OCI-LY7 (cell line): ENCODE measurements around the gene INPP5A. TPM values are rescaled to one million over a fixed set of nuclear protein-coding genes. Genes with fewer than 3 reads are reported as not detected.
A peak's percentile ranks its signal among the peaks of the same experiment; 100 is the strongest.

Experiments used
- BruUV-seq: library from RNA; stranded (reverse); fragments of 400-500 nt; replicated peaks from 2 replicates; lab custom pipeline; 2021; lab: Mats Ljungman, UMichigan
- CTCF ChIA-PET: fragments of 300-600 bp; sonication (Branson Sonifier 250); formaldehyde crosslinking; loops from one replicate; lab custom pipeline; 2022; ENCODE audit warnings: antibody characterized with exemption; ENCODE audit not compliant: unreplicated experiment; lab: Charles Lee
- POLR2A ChIA-PET: fragments of 300-600 bp; sonication (Branson Sonifier 250); formaldehyde crosslinking; loops from one replicate; lab custom pipeline; 2022; ENCODE audit warnings: antibody characterized with exemption; lab: Charles Lee
- DNase-seq: peaks from one replicate; pipeline ENCODE4 v3.0.0-alpha.2; 2015; ENCODE audit warnings: low spot score
- H2AFZ ChIP-seq: fragments of 200-600 bp; sonication (generic), shearing (Covaris generic); 2 replicates; pipeline ENCODE4 v1.6.1; 2014; ENCODE audit warnings: mild to moderate bottlenecking, antibody characterized with exemption, low read length, moderate library complexity
- H3K27ac ChIP-seq: fragments of 200-600 bp; sonication (generic); 2 replicates; pipeline ENCODE4 v1.5.1; 2014; ENCODE audit warnings: mixed run types, low read depth, mild to moderate bottlenecking, moderate library complexity, low read length, inconsistent platforms; ENCODE audit not compliant: poor library complexity, severe bottlenecking
- H3K36me3 ChIP-seq: fragments of 200-600 bp; sonication (generic); 2 replicates; pipeline ENCODE4 v1.6.1; 2014; ENCODE audit warnings: mild to moderate bottlenecking, antibody characterized with exemption, low read length, moderate library complexity, mixed read lengths; ENCODE audit not compliant: insufficient read depth
- H3K4me1 ChIP-seq: fragments of 200-600 bp; sonication (generic); 2 replicates; pipeline ENCODE4 v1.5.1; 2014; ENCODE audit warnings: mild to moderate bottlenecking, low read length; ENCODE audit not compliant: insufficient read depth, poor library complexity, severe bottlenecking
- H3K4me2 ChIP-seq: fragments of 200-600 bp; sonication (generic); 2 replicates; pipeline ENCODE4 v1.6.1; 2014; ENCODE audit warnings: mild to moderate bottlenecking, low read length
- H3K4me3 ChIP-seq: fragments of 200-600 bp; sonication (generic); 2 replicates; pipeline ENCODE4 v1.5.1; 2014; ENCODE audit warnings: mild to moderate bottlenecking, low read depth, low read length; ENCODE audit not compliant: poor library complexity, severe bottlenecking
- H3K79me2 ChIP-seq: fragments of 200-600 bp; sonication (generic); 2 replicates; pipeline ENCODE4 v1.6.1; 2016; ENCODE audit warnings: low read depth, mild to moderate bottlenecking, low read length, moderate library complexity, mixed read lengths; ENCODE audit not compliant: insufficient read depth
- H3K9me2 ChIP-seq: fragments of 200-600 bp; sonication (generic); 2 replicates; pipeline ENCODE4 v1.6.1; 2016; ENCODE audit warnings: mild to moderate bottlenecking, low read length, mixed read lengths; ENCODE audit not compliant: insufficient read depth
- H3K9me3 ChIP-seq: fragments of 200-600 bp; sonication (generic); 2 replicates; pipeline ENCODE4 v1.6.1; 2014; ENCODE audit warnings: mild to moderate bottlenecking, mixed run types, low read length, mixed read lengths
- H4K20me1 ChIP-seq: fragments of 200-600 bp; sonication (generic); 2 replicates; pipeline ENCODE4 v1.6.1; 2014; ENCODE audit warnings: mild to moderate bottlenecking, antibody characterized with exemption, low read length, moderate library complexity, mixed read lengths; ENCODE audit not compliant: insufficient read depth
- EZH2phosphoT487 ChIP-seq: fragments of 200-600 bp; sonication (generic); IDR thresholded peaks from 2 replicates; pipeline ENCODE4 v1.6.1; 2018; ENCODE audit warnings: low read depth, borderline replicate concordance, mild to moderate bottlenecking, mixed run types, antibody characterized with exemption, low read length, moderate library complexity, mixed read lengths
- intact Hi-C: fragments of 100-400 bp; cut with micrococcal nuclease; formaldehyde crosslinking; loops from one replicate; pipeline ENCODE4 v1.10.0; 2022; ENCODE audit not compliant: unreplicated experiment
- total RNA-seq, 2 experiments: library from RNA; depleted of rRNA in 1 of 2; stranded (reverse); fragments of >200 nt in 1 of 2; shearing (Covaris generic) in 1 of 2; gene quantifications; 2 replicates each; pipeline ENCODE4 v1.2.3, GENCODE V29; 2014 to 2022
- TF ChIP-seq, protein P1 (sequence below): fragments of 200-600 bp; sonication (generic); conservative IDR thresholded peaks from 2 replicates; pipeline ENCODE4 v1.5.1; 2014; ENCODE audit warnings: mild to moderate bottlenecking, antibody characterized with exemption, low read length, moderate library complexity, mixed read lengths

Gene INPP5A
- total RNA-seq, 2 experiments from 2014 or later: 14.5 to 18.4 TPM

DNA sequence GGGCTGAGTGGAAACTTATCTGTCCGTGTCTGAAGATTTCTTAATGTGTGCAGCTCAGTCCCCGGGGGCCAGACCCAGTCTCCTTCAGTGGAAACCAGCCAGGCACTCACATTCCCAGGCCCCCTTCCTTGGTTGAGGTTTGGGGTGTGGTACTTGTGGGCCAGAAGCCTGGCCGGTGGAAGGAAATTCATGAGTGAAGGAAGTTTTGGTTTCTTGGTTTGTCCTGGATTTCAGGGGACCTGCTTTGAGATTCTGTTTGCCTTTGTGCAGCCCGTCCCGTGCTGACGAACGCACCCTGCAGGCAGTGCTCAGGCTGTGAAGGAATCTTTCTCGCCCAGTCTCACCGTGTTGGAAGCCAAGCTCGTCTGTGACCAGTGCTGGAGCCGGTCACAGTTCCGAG lies 2.9 kb downstream of the INPP5A start:
- Histone ChIP-seq H2AFZ (no peak overlapping the region), H3K9me3 (no peaks in the 10 kb centered on the region), H3K36me3 (no peaks in the 10 kb centered on the region), H3K4me1 (peaks cover 61% of the 10 kb centered on the region), H3K79me2 (peaks cover 5% of the 10 kb centered on the region; the same call in 1 of the 2 replicates), H3K4me2 (peak overlapping the region; percentile 91), H3K27ac (no peak overlapping the region), H3K4me3 (peak overlapping the region; percentile 27), H4K20me1 (peaks cover 9% of the 10 kb centered on the region), H3K9me2 (no peaks in the 10 kb centered on the region)
- POLR2A ChIA-PET: interaction anchor here (0.6 to 3.7 kb wide), 3 partner anchors 10 to 635 kb away, joined by 3 to 20 read pairs (median 4); no protein-coding TSS in a partner anchor
- intact Hi-C loops: no loop called here
- no peak for DNase-seq
- CTCF ChIA-PET: interaction anchor here (2.1 kb wide), 1 partner anchor 31 kb away, joined by 9 read pairs; no protein-coding TSS in a partner anchor
- TSS peak; percentile 55 for BruUV-seq
- TF ChIP-seq, protein P1, sequence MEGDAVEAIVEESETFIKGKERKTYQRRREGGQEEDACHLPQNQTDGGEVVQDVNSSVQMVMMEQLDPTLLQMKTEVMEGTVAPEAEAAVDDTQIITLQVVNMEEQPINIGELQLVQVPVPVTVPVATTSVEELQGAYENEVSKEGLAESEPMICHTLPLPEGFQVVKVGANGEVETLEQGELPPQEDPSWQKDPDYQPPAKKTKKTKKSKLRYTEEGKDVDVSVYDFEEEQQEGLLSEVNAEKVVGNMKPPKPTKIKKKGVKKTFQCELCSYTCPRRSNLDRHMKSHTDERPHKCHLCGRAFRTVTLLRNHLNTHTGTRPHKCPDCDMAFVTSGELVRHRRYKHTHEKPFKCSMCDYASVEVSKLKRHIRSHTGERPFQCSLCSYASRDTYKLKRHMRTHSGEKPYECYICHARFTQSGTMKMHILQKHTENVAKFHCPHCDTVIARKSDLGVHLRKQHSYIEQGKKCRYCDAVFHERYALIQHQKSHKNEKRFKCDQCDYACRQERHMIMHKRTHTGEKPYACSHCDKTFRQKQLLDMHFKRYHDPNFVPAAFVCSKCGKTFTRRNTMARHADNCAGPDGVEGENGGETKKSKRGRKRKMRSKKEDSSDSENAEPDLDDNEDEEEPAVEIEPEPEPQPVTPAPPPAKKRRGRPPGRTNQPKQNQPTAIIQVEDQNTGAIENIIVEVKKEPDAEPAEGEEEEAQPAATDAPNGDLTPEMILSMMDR: no peak
- TF ChIP-seq EZH2phosphoT487: no peak

DNA sequence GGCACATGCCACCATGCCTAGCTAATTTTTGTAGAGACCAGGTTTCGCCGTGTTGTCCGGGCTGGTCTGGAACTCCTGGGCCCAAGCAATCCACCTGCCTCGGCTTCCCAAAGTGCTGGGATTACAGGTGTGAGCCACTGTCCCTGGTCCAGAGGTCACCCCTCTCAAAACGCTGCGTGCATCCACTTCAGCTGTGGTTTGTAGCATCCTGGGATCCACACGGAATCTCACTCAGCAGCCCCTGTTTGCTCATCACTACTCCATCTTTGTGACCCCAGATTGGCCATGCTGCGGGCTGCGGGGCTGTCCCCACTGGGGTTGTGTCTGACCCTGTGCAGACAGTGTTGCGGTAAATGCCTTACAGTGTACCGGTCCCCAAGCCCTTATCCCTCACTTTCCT lies 3.5 kb downstream of the INPP5A start:
- H4K20me1 ChIP-seq: peaks cover 9% of the 10 kb centered on the region
- peaks cover 61% of the 10 kb centered on the region for H3K4me1 ChIP-seq
- intact Hi-C loops: no loop called here
- no peaks in the 10 kb centered on the region for H3K9me3 ChIP-seq
- POLR2A ChIA-PET: interaction anchor here (3.7 kb wide), 1 partner anchor 10 kb away, joined by 20 read pairs; no protein-coding TSS in a partner anchor
- no peak overlapping the region for H3K4me2 ChIP-seq
- H2AFZ ChIP-seq: no peak overlapping the region
- H3K36me3 ChIP-seq: no peaks in the 10 kb centered on the region
- CTCF ChIA-PET: no interaction called here
- H3K27ac ChIP-seq: no peak overlapping the region
- no TSS peak for BruUV-seq
- no peaks in the 10 kb centered on the region for H3K9me2 ChIP-seq
- TF ChIP-seq EZH2phosphoT487: no peak
- TF ChIP-seq, protein P1: no peak
- DNase-seq: no peak
- H3K4me3 ChIP-seq: no peak overlapping the region
- H3K79me2 ChIP-seq: peaks cover 5% of the 10 kb centered on the region; the same call in 1 of the 2 replicates

DNA sequence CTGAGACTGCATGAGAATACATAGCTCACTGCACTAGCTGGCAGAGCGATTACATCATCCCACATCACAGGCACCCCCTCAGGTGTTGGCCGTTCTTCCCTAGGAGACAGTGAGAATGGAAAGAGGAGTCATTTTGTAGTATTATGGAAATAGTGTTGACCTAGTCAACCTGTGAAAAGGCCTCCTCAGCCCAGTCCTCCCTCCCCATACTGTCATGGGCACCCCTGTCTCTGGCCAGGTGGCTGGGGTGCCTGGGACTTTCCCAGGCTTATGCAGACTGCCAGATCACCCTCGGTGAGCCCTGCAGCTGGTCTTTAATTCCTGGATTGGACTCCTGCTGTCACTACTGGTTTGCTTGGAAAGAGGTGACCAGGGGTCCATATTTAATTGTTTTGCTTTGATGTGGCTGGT lies 4.0 kb downstream of the INPP5A start:
- Histone ChIP-seq H3K4me3 (no peak overlapping the region), H3K9me2 (no peaks in the 10 kb centered on the region), H3K9me3 (no peaks in the 10 kb centered on the region), H3K36me3 (no peaks in the 10 kb centered on the region), H3K4me2 (no peak overlapping the region), H3K27ac (no peak overlapping the region), H2AFZ (no peak overlapping the region), H3K4me1 (peaks cover 61% of the 10 kb centered on the region), H3K79me2 (peaks cover 5% of the 10 kb centered on the region; the same call in 1 of the 2 replicates), H4K20me1 (peaks cover 9% of the 10 kb centered on the region)
- intact Hi-C loops: no loop called here
- POLR2A ChIA-PET: interaction anchor here (3.7 kb wide), 1 partner anchor 9 kb away, joined by 20 read pairs; no protein-coding TSS in a partner anchor
- no TSS peak for BruUV-seq
- CTCF ChIA-PET: no interaction called here
- no peak for DNase-seq
- TF ChIP-seq, protein P1: no peak
- TF ChIP-seq EZH2phosphoT487: no peak
